ENCODE data around the gene OPRL1.
A peak's percentile ranks its signal among the peaks of the same experiment; 100 is the strongest.

Gene OPRL1

DNA sequence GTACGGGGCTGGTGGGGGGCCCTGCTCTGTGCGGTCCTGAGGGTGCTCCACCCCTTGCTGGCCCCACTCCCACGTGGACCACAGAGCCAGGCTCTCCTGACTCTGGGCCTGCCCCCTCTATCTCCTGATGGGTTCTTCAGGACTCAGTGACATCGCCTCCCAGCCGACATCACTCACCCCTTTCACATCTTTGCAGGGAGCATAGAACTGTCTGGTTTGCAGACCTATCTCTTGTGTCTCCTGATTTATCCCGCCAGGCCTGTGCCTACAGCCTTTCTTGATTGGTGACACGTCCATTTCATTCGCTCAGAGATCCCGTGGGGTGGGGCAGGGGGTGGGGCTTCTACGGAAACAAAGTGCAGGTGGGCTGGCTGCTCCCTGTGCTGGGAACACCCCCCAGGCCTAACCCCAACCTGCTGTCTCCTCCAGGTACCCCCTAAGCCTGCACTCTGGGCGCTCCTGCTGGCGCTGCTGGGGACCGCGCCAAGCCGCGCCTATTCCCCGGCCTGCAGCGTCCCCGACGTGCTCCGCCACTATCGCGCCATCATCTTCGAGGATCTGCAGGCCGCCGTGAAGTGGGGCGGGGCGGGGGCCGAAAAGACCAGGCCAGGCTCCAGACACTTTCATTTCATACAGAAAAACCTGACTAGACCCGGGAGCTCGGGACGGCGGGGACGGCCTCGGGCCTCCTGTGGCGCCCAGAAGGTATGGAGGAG is 42.2 kb upstream of the OPRL1 start:
- Histone ChIP-seq H3K27ac (ENCODE audit: low read length) (no peak overlapping the region), H3K36me3 (ENCODE audit: control insufficient read depth in 1 of 2, insufficient read depth in 2 of 2, low read length in 2 of 2) (peaks cover 6 to 19% of the 10 kb centered on the region in 2 donors), H3K9me3 (ENCODE audit: control insufficient read depth in 1 of 2, low read length in 2 of 2) (no peaks in the 10 kb centered on the region), H3K4me3 (ENCODE audit: low read depth in 1 of 2, low read length in 2 of 2) (no peak overlapping the region), H3K4me1 (ENCODE audit: control insufficient read depth in 1 of 2, insufficient read depth in 2 of 2, low read length in 2 of 2) (peaks cover 0 to 31% of the 10 kb centered on the region in 2 donors), H3K27me3 (ENCODE audit: low read depth, low read length) (peaks cover 29% of the 10 kb centered on the region)

- Histone ChIP-seq H3K27ac (ENCODE audit: low read length) (no peak overlapping the region), H3K4me1 (ENCODE audit: control insufficient read depth in 1 of 2, insufficient read depth in 2 of 2, low read length in 2 of 2) (peaks cover 0 to 31% of the 10 kb centered on the region in 2 donors), H3K4me3 (ENCODE audit: low read depth in 1 of 2, low read length in 2 of 2) (peak overlapping the region in 1 of 2 donors; percentile 75), H3K36me3 (ENCODE audit: control insufficient read depth in 1 of 2, insufficient read depth in 2 of 2, low read length in 2 of 2) (peaks cover 6 to 13% of the 10 kb centered on the region in 2 donors), H3K27me3 (ENCODE audit: low read depth, low read length) (peaks cover 29% of the 10 kb centered on the region), H3K9me3 (ENCODE audit: control insufficient read depth in 1 of 2, low read length in 2 of 2) (no peaks in the 10 kb centered on the region)
Observed at GRCh38 chr20:64038224-64038564, 41.7 kb upstream of the OPRL1 start.

DNA sequence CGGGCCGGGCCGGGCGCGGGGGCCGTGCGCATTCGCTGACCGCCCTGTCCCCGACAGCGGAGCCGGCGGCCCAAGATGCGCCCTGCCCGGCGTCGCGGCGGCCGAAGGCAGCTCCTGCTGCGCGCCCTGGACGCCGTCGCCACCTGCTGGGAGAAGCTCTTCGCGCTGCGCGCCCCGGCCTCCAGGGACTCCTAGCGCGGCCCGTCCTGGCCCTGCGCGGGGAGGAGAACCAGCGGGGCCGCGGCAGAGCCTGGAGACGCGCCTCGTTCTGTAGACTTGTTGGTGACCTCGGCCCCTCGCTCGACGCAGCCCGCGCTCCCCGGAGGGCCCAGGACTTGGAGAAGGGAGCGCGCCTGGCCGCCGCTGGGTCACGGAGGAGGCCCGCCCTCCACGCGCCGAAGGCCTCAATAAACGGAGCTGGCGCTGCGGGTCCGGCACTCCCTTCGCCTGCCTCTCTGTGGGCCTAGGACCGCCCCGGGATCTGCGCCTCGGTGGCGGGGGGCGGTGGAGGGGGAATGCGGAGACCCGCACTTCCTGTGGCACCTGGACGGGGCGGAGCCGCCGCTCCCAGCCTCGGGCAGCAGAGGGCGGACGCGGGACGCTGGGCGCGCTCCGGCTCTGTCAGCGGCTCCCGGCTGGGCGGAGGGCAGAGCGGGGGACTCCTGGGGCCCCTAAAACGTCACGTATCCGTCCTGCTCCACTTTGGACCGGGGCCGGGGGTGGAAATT is 41.2 kb upstream of the OPRL1 start:
- Histone ChIP-seq H3K4me1 (ENCODE audit: control insufficient read depth in 1 of 2, insufficient read depth in 2 of 2, low read length in 2 of 2) (peaks cover 0 to 31% of the 10 kb centered on the region in 2 donors), H3K27ac (ENCODE audit: low read length) (no peak overlapping the region), H3K9me3 (ENCODE audit: control insufficient read depth in 1 of 2, low read length in 2 of 2) (no peaks in the 10 kb centered on the region), H3K27me3 (ENCODE audit: low read depth, low read length) (peaks cover 29% of the 10 kb centered on the region), H3K36me3 (ENCODE audit: control insufficient read depth in 1 of 2, insufficient read depth in 2 of 2, low read length in 2 of 2) (peaks cover 6 to 10% of the 10 kb centered on the region in 2 donors), H3K4me3 (ENCODE audit: low read depth in 1 of 2, low read length in 2 of 2) (peak overlapping the region; percentile 39 to 75)

DNA sequence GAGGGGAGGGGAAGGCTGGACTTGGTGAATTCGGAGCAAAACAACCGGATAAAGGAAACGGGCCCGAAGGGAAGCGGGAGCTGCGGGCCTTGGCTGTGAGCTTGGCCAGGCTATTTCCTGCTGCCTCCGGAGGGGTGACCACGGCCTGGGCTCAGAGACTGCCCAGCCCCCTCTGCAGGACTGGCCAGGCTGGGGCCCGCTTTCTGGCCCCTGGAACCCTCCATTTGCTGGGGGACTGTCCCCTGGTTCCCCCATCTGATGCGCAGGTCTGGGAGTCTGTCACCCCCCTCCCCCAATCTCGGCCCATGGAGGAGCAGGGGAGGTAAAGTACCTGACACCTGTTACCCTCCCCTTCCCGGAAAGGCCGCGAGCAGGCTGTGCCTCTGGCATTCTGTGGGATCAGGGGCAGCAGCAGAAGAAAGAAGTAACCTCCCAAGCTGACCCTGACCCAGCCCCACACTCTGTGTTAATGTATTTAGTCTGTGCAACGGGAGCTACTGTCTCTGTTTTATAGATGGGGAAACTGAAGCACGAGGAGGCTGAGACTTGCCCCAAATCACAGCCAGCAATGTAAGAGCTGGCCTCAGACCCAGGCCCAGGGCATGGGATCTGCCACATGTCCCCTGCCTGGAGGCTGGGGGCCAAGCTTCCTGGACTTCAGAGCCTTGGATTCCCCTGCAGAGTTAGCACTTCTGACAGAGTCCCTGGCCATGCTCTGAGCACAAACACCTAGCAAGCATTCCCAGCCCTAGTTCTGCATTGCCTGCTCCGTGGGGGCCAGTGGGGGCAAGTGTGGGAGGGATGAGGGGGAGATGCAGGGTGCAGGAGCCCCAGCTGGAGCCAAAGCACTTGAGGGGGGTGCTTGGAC is 40.4 kb upstream of the OPRL1 start:
- Histone ChIP-seq H3K4me1 (ENCODE audit: control insufficient read depth in 1 of 2, insufficient read depth in 2 of 2, low read length in 2 of 2) (peaks cover 0 to 28% of the 10 kb centered on the region in 2 donors), H3K36me3 (ENCODE audit: control insufficient read depth in 1 of 2, insufficient read depth in 2 of 2, low read length in 2 of 2) (peaks cover 4 to 6% of the 10 kb centered on the region in 2 donors), H3K27ac (ENCODE audit: low read length) (no peak overlapping the region), H3K4me3 (ENCODE audit: low read depth in 1 of 2, low read length in 2 of 2) (peak overlapping the region in 1 of 2 donors; percentile 75), H3K27me3 (ENCODE audit: low read depth, low read length) (peaks cover 29% of the 10 kb centered on the region), H3K9me3 (ENCODE audit: control insufficient read depth in 1 of 2, low read length in 2 of 2) (no peaks in the 10 kb centered on the region)

DNA sequence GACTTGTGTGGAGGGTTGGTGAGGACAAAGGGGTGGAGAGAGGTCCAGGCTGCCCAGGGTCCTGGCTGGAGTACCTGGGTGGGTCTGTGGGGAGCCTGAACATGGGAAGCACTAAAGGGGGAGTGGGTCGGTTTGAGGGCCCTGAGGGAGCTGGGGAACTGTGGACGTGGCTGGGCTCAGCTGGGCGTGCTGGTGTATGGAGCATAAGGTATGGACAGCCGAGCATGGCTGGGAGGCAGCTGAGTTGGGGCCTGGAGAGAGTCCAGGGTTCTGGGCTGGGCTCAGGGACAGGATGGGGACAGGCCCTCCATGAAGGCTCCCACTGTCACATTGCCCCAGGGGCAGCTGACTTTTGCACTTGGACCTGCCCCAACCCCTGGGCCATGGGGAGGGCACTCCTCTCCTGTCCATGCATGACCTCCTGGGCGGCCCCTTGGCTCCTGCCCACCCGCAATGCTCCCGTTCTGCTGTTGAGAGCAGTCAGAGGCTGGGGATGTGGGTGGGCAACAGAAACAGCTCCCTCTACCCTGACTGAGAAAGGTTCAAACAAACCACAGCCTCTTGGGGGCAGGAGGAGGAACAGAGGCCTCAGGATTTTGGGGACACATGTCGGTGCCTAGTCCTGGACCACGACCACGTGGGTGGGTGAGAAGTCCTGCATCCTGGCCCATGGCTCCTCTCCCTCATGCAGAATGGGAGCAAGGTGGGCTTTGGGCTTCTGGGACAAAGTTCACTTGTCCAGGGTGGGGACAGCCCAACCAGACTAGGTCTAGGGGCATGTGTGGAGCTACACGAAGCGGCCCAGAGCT is 39.4 kb upstream of the OPRL1 start:
- Histone ChIP-seq H3K36me3 (ENCODE audit: control insufficient read depth in 1 of 2, insufficient read depth in 2 of 2, low read length in 2 of 2) (peaks cover 0 to under 1% of the 10 kb centered on the region in 2 donors), H3K27ac (ENCODE audit: low read length) (no peak overlapping the region), H3K27me3 (ENCODE audit: low read depth, low read length) (peaks cover 33% of the 10 kb centered on the region), H3K4me3 (ENCODE audit: low read depth in 1 of 2, low read length in 2 of 2) (no peak overlapping the region), H3K9me3 (ENCODE audit: control insufficient read depth in 1 of 2, low read length in 2 of 2) (no peaks in the 10 kb centered on the region), H3K4me1 (ENCODE audit: control insufficient read depth in 1 of 2, insufficient read depth in 2 of 2, low read length in 2 of 2) (peaks cover 0 to 28% of the 10 kb centered on the region in 2 donors)

DNA sequence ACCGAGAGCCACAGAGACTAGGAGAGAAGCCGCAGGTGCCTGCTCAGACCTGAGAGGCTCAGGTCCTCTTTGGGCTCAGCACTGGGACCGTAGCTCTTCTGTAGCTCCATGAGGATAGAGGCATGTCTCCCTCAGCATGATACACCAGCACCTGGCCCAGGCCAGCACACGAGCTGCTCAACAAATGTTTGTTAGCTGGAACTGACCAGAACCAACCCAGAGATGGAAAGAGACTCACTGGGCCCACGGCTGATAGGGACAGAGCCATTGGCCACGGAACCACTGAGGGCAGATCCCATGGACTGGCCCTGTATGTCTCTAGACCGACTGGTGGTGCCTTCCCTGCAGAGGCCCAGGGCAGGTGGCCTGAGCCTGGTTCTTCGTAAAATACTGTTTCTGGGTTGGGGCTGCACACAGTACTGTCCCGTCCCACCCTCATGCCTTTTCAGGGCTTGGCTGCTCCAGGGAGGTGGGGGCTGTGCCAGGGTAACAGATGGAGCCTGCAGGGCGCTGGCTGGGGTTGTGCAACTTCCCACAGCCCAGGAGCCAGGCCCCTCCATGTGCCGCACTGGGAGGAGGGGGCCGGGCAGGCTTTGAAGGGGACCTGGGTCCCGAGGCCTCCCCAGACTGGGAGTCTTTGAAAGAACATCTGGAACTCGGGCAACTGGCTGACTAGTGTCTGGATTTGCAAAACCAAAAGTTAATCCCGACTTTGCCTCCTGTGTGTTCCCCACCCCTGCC is 38.7 kb upstream of the OPRL1 start:
- Histone ChIP-seq H3K4me3 (ENCODE audit: low read depth in 1 of 2, low read length in 2 of 2) (no peak overlapping the region), H3K27me3 (ENCODE audit: low read depth, low read length) (peaks cover 39% of the 10 kb centered on the region), H3K36me3 (ENCODE audit: control insufficient read depth in 1 of 2, insufficient read depth in 2 of 2, low read length in 2 of 2) (no peaks in the 10 kb centered on the region), H3K9me3 (ENCODE audit: control insufficient read depth in 1 of 2, low read length in 2 of 2) (no peaks in the 10 kb centered on the region), H3K27ac (ENCODE audit: low read length) (no peak overlapping the region), H3K4me1 (ENCODE audit: control insufficient read depth in 1 of 2, insufficient read depth in 2 of 2, low read length in 2 of 2) (peaks cover 0 to 28% of the 10 kb centered on the region in 2 donors)

GRCh38 chr20:64041781-64042053 is 38.2 kb upstream of the OPRL1 start:
- Histone ChIP-seq H3K27me3 (ENCODE audit: low read depth, low read length) (peaks cover 43% of the 10 kb centered on the region), H3K4me1 (ENCODE audit: control insufficient read depth in 1 of 2, insufficient read depth in 2 of 2, low read length in 2 of 2) (peaks cover 0 to 28% of the 10 kb centered on the region in 2 donors), H3K27ac (ENCODE audit: low read length) (no peak overlapping the region), H3K36me3 (ENCODE audit: control insufficient read depth in 1 of 2, insufficient read depth in 2 of 2, low read length in 2 of 2) (no peaks in the 10 kb centered on the region), H3K4me3 (ENCODE audit: low read depth in 1 of 2, low read length in 2 of 2) (peak overlapping the region in 1 of 2 donors; percentile 54), H3K9me3 (ENCODE audit: control insufficient read depth in 1 of 2, low read length in 2 of 2) (no peaks in the 10 kb centered on the region)

- Histone ChIP-seq H3K36me3 (ENCODE audit: control insufficient read depth in 1 of 2, insufficient read depth in 2 of 2, low read length in 2 of 2) (no peaks in the 10 kb centered on the region), H3K27ac (ENCODE audit: low read length) (no peak overlapping the region), H3K27me3 (ENCODE audit: low read depth, low read length) (peaks cover 48% of the 10 kb centered on the region), H3K9me3 (ENCODE audit: control insufficient read depth in 1 of 2, low read length in 2 of 2) (no peaks in the 10 kb centered on the region), H3K4me1 (ENCODE audit: control insufficient read depth in 1 of 2, insufficient read depth in 2 of 2, low read length in 2 of 2) (peaks cover 0 to 28% of the 10 kb centered on the region in 2 donors), H3K4me3 (ENCODE audit: low read depth in 1 of 2, low read length in 2 of 2) (peak overlapping the region; percentile 7 to 54)
Observed at GRCh38 chr20:64042054-64042781, 37.7 kb upstream of the OPRL1 start.

- H3K27me3 ChIP-seq (ENCODE audit: low read depth, low read length), result peaks cover 54% of the 10 kb centered on the region
- peaks cover 0 to 21% of the 10 kb centered on the region in 2 donors for H3K4me1 ChIP-seq (ENCODE audit: control insufficient read depth in 1 of 2, insufficient read depth in 2 of 2, low read length in 2 of 2)
- no peak overlapping the region for H3K27ac ChIP-seq (ENCODE audit: low read length)
Observed at GRCh38 chr20:64043768-64044167, 36.1 kb upstream of the OPRL1 start.

More at GRCh38 chr20:64043768-64044167, 36.1 kb upstream of the OPRL1 start:
- Histone ChIP-seq H3K36me3 (ENCODE audit: control insufficient read depth in 1 of 2, insufficient read depth in 2 of 2, low read length in 2 of 2) (no peaks in the 10 kb centered on the region), H3K9me3 (ENCODE audit: control insufficient read depth in 1 of 2, low read length in 2 of 2) (no peaks in the 10 kb centered on the region), H3K4me3 (ENCODE audit: low read depth in 1 of 2, low read length in 2 of 2) (no peak overlapping the region)
